H1 (cell line): ENCODE measurements around the gene ZNF625. TPM values are rescaled to one million over a fixed set of nuclear protein-coding genes. Genes with fewer than 3 reads are reported as not detected.

Source experiments
- ASH2L ChIP-seq: fragments of 200-600, 300-600 bp; sonication (generic); IDR thresholded peaks from one replicate; pipeline ENCODE4 v1.7.1; 2017; ENCODE audit warnings: low read length
- BACH1 ChIP-seq: IDR thresholded peaks from 2 replicates; pipeline ENCODE4 v1.6.1; 2012; ENCODE audit warnings: low read length, improper control_type of control experiment
- CBX5 ChIP-seq: fragments of 300-800, 300-1000 bp; sonication (generic); IDR thresholded peaks from 2 replicates; pipeline ENCODE4 v1.7.1; 2016; ENCODE audit warnings: antibody characterized with exemption, low read length, low read depth
- CHD2 ChIP-seq: IDR thresholded peaks from 2 replicates; pipeline ENCODE4 v1.6.1; 2012; ENCODE audit warnings: low read length, improper control_type of control experiment
- GABPA ChIP-seq: IDR thresholded peaks from 2 replicates; pipeline ENCODE4 v1.6.1; 2011; ENCODE audit warnings: mild to moderate bottlenecking, low read length, moderate library complexity, borderline replicate concordance; ENCODE audit not compliant: insufficient read depth
- GTF2F1 ChIP-seq: IDR thresholded peaks from 2 replicates; pipeline ENCODE4 v1.6.1; 2012; ENCODE audit warnings: low read depth, low read length, improper control_type of control experiment, borderline replicate concordance
- HDAC6 ChIP-seq: IDR thresholded peaks from one replicate; pipeline ENCODE4 v1.7.1; 2012; ENCODE audit warnings: low read depth, mild to moderate bottlenecking, inconsistent platforms, low read length, moderate library complexity
- JUN ChIP-seq: IDR thresholded peaks from 2 replicates; pipeline ENCODE4 v1.6.1; 2011; ENCODE audit warnings: low read depth, mild to moderate bottlenecking, improper control_type of control experiment, low read length
- KDM5A ChIP-seq: fragments of 200-600 bp; IDR thresholded peaks from 2 replicates; pipeline ENCODE4 v1.7.1; 2012; ENCODE audit warnings: mild to moderate bottlenecking, low read length, inconsistent platforms, mixed read lengths
- MAX ChIP-seq: IDR thresholded peaks from 2 replicates; pipeline ENCODE4 v1.6.1; 2012; ENCODE audit warnings: inconsistent platforms
- POU5F1 ChIP-seq: IDR thresholded peaks from 2 replicates; pipeline ENCODE4 v1.6.1; 2011; ENCODE audit warnings: low read depth, mild to moderate bottlenecking, low read length, moderate library complexity
- RBBP5 ChIP-seq: IDR thresholded peaks from 2 replicates; pipeline ENCODE4 v1.7.1; 2012; ENCODE audit warnings: low read depth, mild to moderate bottlenecking, inconsistent platforms, low read length, moderate library complexity, borderline replicate concordance
- SIN3A ChIP-seq, 2 experiments: IDR thresholded peaks in 1 of 2; conservative IDR thresholded peaks in 1 of 2; 2 replicates each; pipeline ENCODE4 v1.6.1; 2011 to 2012; ENCODE audit warnings: low read length in 2 of 2, improper control_type of control experiment in 1 of 2, low read depth in 1 of 2, mild to moderate bottlenecking in 1 of 2
- SRF ChIP-seq: IDR thresholded peaks from 2 replicates; pipeline ENCODE4 v1.6.1; 2011; ENCODE audit warnings: mild to moderate bottlenecking, low read depth, low read length, moderate library complexity
- SUZ12 ChIP-seq: fragments of 200-600 bp; sonication (generic); IDR thresholded peaks from 2 replicates; pipeline ENCODE4 v1.6.1; 2012; ENCODE audit warnings: mild to moderate bottlenecking, inconsistent platforms, low read length, moderate library complexity, mixed read lengths
- ZNF274 ChIP-seq: IDR thresholded peaks from 2 replicates; pipeline ENCODE4 v1.7.0; 2012; ENCODE audit warnings: low read length, borderline replicate concordance; ENCODE audit errors: extremely low read depth
- polyA plus RNA-seq, 7 experiments: library from polyadenylated mRNA; depleted of rRNA in 3 of 7; stranded (reverse) in 5 of 7; unstranded in 2 of 7; fragments of >200 nt in 5 of 7; fragments of 200-250 nt in 2 of 7; gene quantifications; 1 replicate in 5 of 7; 2 replicates in 1 of 7; 4 replicates in 1 of 7; pipeline versions ENCODE4 v1.2.1 to v1.2.3, GENCODE V29; 2011 to 2013; ENCODE audit warnings: missing spikeins in 2 of 7, mixed read lengths in 2 of 7
- total RNA-seq: library from RNA; stranded (reverse); fragmentation: NEBNext Ultra II Directional; extraction: Animal tissue kit (Norgen Biotek cat#: 25700); gene quantifications from 2 replicates; pipeline ENCODE4 v1.2.1, GENCODE V29; 2021

Gene ZNF625
- total and polyA plus RNA-seq, 2 of the 8 experiments (the other 6 are each of a cell fraction or from before 2014, with no cell fraction given), result 2.5 to 26.8 TPM

GRCh38 chr19:12156223-12157058 lies at the start of gene ZNF625 (continued):
- TF ChIP-seq CBX5 (no peak), GABPA (no peak), JUN (peak; percentile 61; the same call in 1 of the 2 replicates), ASH2L (peak; percentile 72), MAX (no peak; the same call in 1 of the 2 replicates), HDAC6 (no peak), BACH1 (no peak), KDM5A (no peak), SIN3A (conservative IDR thresholded peaks at IDR 0.05 in 1 of 2, IDR thresholded peaks at IDR 0.05 in 1 of 2; ENCODE audit: low read depth in 1 of 2, low read length in 2 of 2) (peak in 1 of 2 experiments; percentile 34; a peak in 1 of 4 replicates), GTF2F1 (peak; percentile 48; the same call in 1 of the 2 replicates), POU5F1 (no peak), CHD2 (peak; percentile 35), ZNF274 (no peak), SUZ12 (no peak), RBBP5 (no peak; the same call in 1 of the 2 replicates), SRF (no peak)
